ENCODE data around the gene FAM81A.

Gene FAM81A

GRCh38 chr15:59432389-59432788 is 5.6 kb upstream of the FAM81A start:
- no peak overlapping the region for H3K27ac ChIP-seq (ENCODE audit: low read length)
- peaks cover 2% of the 10 kb centered on the region for H3K27me3 ChIP-seq (ENCODE audit: low read depth, low read length)
- H3K36me3 ChIP-seq (ENCODE audit: control insufficient read depth in 1 of 2, insufficient read depth in 2 of 2, low read length in 2 of 2), result no peaks in the 10 kb centered on the region
- peaks cover 0 to 7% of the 10 kb centered on the region in 2 donors for H3K4me1 ChIP-seq (ENCODE audit: control insufficient read depth in 1 of 2, insufficient read depth in 2 of 2, low read length in 2 of 2)
- H3K9me3 ChIP-seq (ENCODE audit: control insufficient read depth in 1 of 2, low read length in 2 of 2), result no peaks in the 10 kb centered on the region
- no peak overlapping the region for H3K4me3 ChIP-seq (ENCODE audit: low read depth in 1 of 2, low read length in 2 of 2)

- no peak overlapping the region for H3K27ac ChIP-seq (ENCODE audit: low read length)
- H3K4me3 ChIP-seq (ENCODE audit: low read depth in 1 of 2, low read length in 2 of 2), result no peak overlapping the region
- H3K9me3 ChIP-seq (ENCODE audit: control insufficient read depth in 1 of 2, low read length in 2 of 2), result no peaks in the 10 kb centered on the region
- H3K4me1 ChIP-seq (ENCODE audit: control insufficient read depth in 1 of 2, insufficient read depth in 2 of 2, low read length in 2 of 2), result peaks cover 5 to 16% of the 10 kb centered on the region in 2 donors
- no peaks in the 10 kb centered on the region for H3K36me3 ChIP-seq (ENCODE audit: control insufficient read depth in 1 of 2, insufficient read depth in 2 of 2, low read length in 2 of 2)
- peaks cover 5% of the 10 kb centered on the region for H3K27me3 ChIP-seq (ENCODE audit: low read depth, low read length)
These were observed 3.5 kb upstream of the FAM81A start for GRCh38 chr15:59434481-59434880.

DNA sequence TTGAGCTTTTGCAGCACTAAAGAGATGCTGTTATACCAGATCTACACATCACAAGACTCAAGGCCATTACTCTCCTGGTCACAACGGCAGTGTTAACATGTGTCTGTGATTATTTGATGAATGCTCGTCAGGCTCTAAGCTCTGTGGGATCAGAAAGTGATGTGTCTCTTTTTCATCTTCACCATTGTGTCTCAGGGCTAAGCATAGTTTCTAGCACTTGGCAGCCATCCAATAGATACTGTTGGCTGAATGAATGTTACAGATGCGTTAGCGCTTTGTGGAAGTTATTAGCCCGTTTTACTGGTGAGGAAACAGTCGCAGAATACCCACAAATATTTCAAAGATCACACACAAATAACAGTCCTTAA is 1.2 kb upstream of the FAM81A start:
- Histone ChIP-seq H3K36me3 (ENCODE audit: control insufficient read depth in 1 of 2, insufficient read depth in 2 of 2, low read length in 2 of 2) (no peaks in the 10 kb centered on the region), H3K4me1 (ENCODE audit: control insufficient read depth in 1 of 2, insufficient read depth in 2 of 2, low read length in 2 of 2) (peaks cover 5 to 16% of the 10 kb centered on the region in 2 donors), H3K4me3 (ENCODE audit: low read depth in 1 of 2, low read length in 2 of 2) (peak overlapping the region in 1 of 2 donors; percentile 70), H3K27me3 (ENCODE audit: low read depth, low read length) (peaks cover 5% of the 10 kb centered on the region), H3K9me3 (ENCODE audit: control insufficient read depth in 1 of 2, low read length in 2 of 2) (no peaks in the 10 kb centered on the region), H3K27ac (ENCODE audit: low read length) (no peak overlapping the region)

- Histone ChIP-seq H3K9me3 (ENCODE audit: control insufficient read depth in 1 of 2, low read length in 2 of 2) (no peaks in the 10 kb centered on the region), H3K4me3 (ENCODE audit: low read depth in 1 of 2, low read length in 2 of 2) (peak overlapping the region; percentile 59 to 70), H3K4me1 (ENCODE audit: control insufficient read depth in 1 of 2, insufficient read depth in 2 of 2, low read length in 2 of 2) (peaks cover 5 to 16% of the 10 kb centered on the region in 2 donors), H3K27me3 (ENCODE audit: low read depth, low read length) (peaks cover 5% of the 10 kb centered on the region), H3K27ac (ENCODE audit: low read length) (no peak overlapping the region), H3K36me3 (ENCODE audit: control insufficient read depth in 1 of 2, insufficient read depth in 2 of 2, low read length in 2 of 2) (no peaks in the 10 kb centered on the region)
These were observed 707 bp upstream of the FAM81A start for GRCh38 chr15:59437142-59437816.

- H3K4me1 ChIP-seq (ENCODE audit: control insufficient read depth in 1 of 2, insufficient read depth in 2 of 2, low read length in 2 of 2), result peaks cover 5 to 16% of the 10 kb centered on the region in 2 donors
- H3K27ac ChIP-seq (ENCODE audit: low read length), result no peak overlapping the region
- H3K4me3 ChIP-seq (ENCODE audit: low read depth in 1 of 2, low read length in 2 of 2), result peak overlapping the region; percentile 63 to 64
- no peaks in the 10 kb centered on the region for H3K9me3 ChIP-seq (ENCODE audit: control insufficient read depth in 1 of 2, low read length in 2 of 2)
- H3K27me3 ChIP-seq (ENCODE audit: low read depth, low read length), result peaks cover 5% of the 10 kb centered on the region
- no peaks in the 10 kb centered on the region for H3K36me3 ChIP-seq (ENCODE audit: control insufficient read depth in 1 of 2, insufficient read depth in 2 of 2, low read length in 2 of 2)
These were observed 772 bp downstream of the FAM81A start for GRCh38 chr15:59438625-59439290.

- Histone ChIP-seq H3K4me1 (ENCODE audit: control insufficient read depth in 1 of 2, insufficient read depth in 2 of 2, low read length in 2 of 2) (peaks cover 5 to 16% of the 10 kb centered on the region in 2 donors), H3K27ac (ENCODE audit: low read length) (no peak overlapping the region), H3K4me3 (ENCODE audit: low read depth in 1 of 2, low read length in 2 of 2) (no peak overlapping the region), H3K27me3 (ENCODE audit: low read depth, low read length) (peaks cover 5% of the 10 kb centered on the region), H3K36me3 (ENCODE audit: control insufficient read depth in 1 of 2, insufficient read depth in 2 of 2, low read length in 2 of 2) (no peaks in the 10 kb centered on the region), H3K9me3 (ENCODE audit: control insufficient read depth in 1 of 2, low read length in 2 of 2) (no peaks in the 10 kb centered on the region)
These were observed 1.6 kb downstream of the FAM81A start for GRCh38 chr15:59439576-59439975.

DNA sequence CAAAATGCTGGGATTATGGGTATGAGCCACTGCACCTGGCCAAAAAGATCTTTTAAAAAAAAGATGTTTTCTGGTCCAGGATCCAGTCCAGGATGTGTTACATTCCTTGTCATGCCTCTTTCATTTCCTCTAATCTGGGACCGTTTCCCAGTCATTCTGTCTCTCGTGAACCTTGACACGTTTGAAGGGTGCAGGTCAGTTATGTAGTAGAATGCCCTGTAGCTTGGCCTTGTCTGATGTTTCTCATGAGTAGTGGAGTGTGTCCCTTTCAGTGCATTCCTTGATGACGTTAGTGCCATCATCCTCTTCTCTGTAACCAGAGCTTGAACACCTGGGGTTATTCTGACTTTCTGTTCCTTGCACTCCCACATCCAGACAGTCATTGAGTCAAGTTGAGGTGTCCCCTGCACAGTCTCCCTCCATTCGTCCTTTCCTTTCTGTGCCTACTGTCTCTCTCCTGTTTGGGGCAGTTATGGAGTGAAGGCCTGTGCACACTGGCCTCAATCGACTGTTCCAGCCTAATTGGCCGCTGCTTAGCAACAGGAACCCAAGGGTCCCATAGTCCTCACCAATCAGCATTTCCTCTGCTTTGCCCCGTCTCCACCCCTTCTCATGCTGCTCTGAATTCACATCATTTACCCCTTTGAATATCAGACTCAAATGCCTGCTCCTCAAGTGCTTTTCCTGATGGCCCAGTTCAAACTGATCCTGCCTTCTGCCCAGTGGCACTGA is 5.5 kb downstream of the FAM81A start:
- Histone ChIP-seq H3K9me3 (ENCODE audit: control insufficient read depth in 1 of 2, low read length in 2 of 2) (no peaks in the 10 kb centered on the region), H3K4me1 (ENCODE audit: control insufficient read depth in 1 of 2, insufficient read depth in 2 of 2, low read length in 2 of 2) (peaks cover 3% of the 10 kb centered on the region in 2 donors), H3K27ac (ENCODE audit: low read length) (no peak overlapping the region), H3K27me3 (ENCODE audit: low read depth, low read length) (no peaks in the 10 kb centered on the region), H3K4me3 (ENCODE audit: low read depth in 1 of 2, low read length in 2 of 2) (no peak overlapping the region), H3K36me3 (ENCODE audit: control insufficient read depth in 1 of 2, insufficient read depth in 2 of 2, low read length in 2 of 2) (no peaks in the 10 kb centered on the region)

DNA sequence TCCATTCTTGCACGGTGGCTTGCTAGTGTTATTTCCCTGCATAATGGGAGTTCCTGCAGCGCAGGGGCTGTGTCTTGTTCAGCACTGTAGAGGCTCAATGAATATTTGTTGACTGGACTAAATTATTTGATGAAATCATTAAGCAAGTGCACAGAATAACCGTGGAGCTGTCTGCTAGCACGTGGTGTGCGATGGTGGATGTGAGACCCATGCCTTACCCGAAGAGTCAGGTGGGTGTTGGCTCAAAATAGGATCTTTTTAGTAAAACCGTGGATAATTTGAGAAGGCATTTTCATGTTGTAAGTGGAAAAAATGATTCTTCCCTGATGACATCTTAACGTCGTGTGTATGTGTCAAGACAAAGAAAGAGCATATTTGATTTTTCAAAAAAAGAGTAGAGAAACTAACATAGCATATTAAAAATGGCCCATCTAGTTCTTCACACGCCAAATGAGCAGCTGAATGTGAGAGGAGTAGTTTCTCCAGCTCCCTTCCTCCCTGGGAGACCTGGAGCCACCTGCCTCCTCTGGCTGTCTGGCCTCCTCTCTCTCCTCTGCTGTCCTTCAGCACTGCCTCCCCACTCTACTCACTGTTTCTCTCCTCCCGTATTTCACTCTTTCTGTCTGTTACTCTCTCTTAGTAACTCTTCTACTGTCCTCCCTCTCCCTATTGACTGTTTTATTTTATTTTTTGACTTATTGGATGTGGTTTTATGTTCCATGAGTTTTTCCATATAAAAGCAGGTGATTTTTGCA is 6.3 kb downstream of the FAM81A start:
- Histone ChIP-seq H3K27me3 (ENCODE audit: low read depth, low read length) (no peaks in the 10 kb centered on the region), H3K4me1 (ENCODE audit: control insufficient read depth in 1 of 2, insufficient read depth in 2 of 2, low read length in 2 of 2) (no peaks in the 10 kb centered on the region), H3K9me3 (ENCODE audit: control insufficient read depth in 1 of 2, low read length in 2 of 2) (no peaks in the 10 kb centered on the region), H3K4me3 (ENCODE audit: low read depth in 1 of 2, low read length in 2 of 2) (no peak overlapping the region), H3K27ac (ENCODE audit: low read length) (no peak overlapping the region), H3K36me3 (ENCODE audit: control insufficient read depth in 1 of 2, insufficient read depth in 2 of 2, low read length in 2 of 2) (no peaks in the 10 kb centered on the region)

GRCh38 chr15:59444980-59445545 is 7.1 kb downstream of the FAM81A start:
- no peak overlapping the region for H3K27ac ChIP-seq (ENCODE audit: low read length)
- H3K4me1 ChIP-seq (ENCODE audit: control insufficient read depth in 1 of 2, insufficient read depth in 2 of 2, low read length in 2 of 2), result no peaks in the 10 kb centered on the region
- H3K36me3 ChIP-seq (ENCODE audit: control insufficient read depth in 1 of 2, insufficient read depth in 2 of 2, low read length in 2 of 2), result no peaks in the 10 kb centered on the region
- H3K9me3 ChIP-seq (ENCODE audit: control insufficient read depth in 1 of 2, low read length in 2 of 2), result no peaks in the 10 kb centered on the region
- H3K4me3 ChIP-seq (ENCODE audit: low read depth in 1 of 2, low read length in 2 of 2), result peak overlapping the region in 1 of 2 donors; percentile 41
- no peaks in the 10 kb centered on the region for H3K27me3 ChIP-seq (ENCODE audit: low read depth, low read length)

- H3K4me1 ChIP-seq (ENCODE audit: control insufficient read depth in 1 of 2, insufficient read depth in 2 of 2, low read length in 2 of 2), result no peaks in the 10 kb centered on the region
- no peaks in the 10 kb centered on the region for H3K9me3 ChIP-seq (ENCODE audit: control insufficient read depth in 1 of 2, low read length in 2 of 2)
- H3K36me3 ChIP-seq (ENCODE audit: control insufficient read depth in 1 of 2, insufficient read depth in 2 of 2, low read length in 2 of 2), result no peaks in the 10 kb centered on the region
- no peak overlapping the region for H3K4me3 ChIP-seq (ENCODE audit: low read depth in 1 of 2, low read length in 2 of 2)
- H3K27ac ChIP-seq (ENCODE audit: low read length), result no peak overlapping the region
- H3K27me3 ChIP-seq (ENCODE audit: low read depth, low read length), result no peaks in the 10 kb centered on the region
These were observed 8.4 kb downstream of the FAM81A start for GRCh38 chr15:59446232-59446957.
